Bronchial epithelial cell (primary cell): ENCODE data around the gene WNT2B. TPM values are rescaled to one million over a fixed set of nuclear protein-coding genes. Genes with fewer than 3 reads are reported as not detected.

ENCODE experiments used
- DNase-seq: peaks from one replicate; pipeline ENCODE4 v3.0.0-alpha.2; 2010; ENCODE audit warnings: low read depth
- FAIRE-seq: peaks from 2 replicates; lab custom pipeline; 2011; peaks lifted over from hg19 to GRCh38; lab: Jason Lieb, UNC
- H3K27me3 ChIP-seq: 2 replicates; pipeline ENCODE4 v1.5.1; 2011; ENCODE audit warnings: low read length; ENCODE audit not compliant: control insufficient read depth, insufficient read depth
- H3K36me3 ChIP-seq: 2 replicates; pipeline ENCODE4 v1.5.1; 2011; ENCODE audit warnings: low read length; ENCODE audit not compliant: control insufficient read depth, insufficient read depth
- H3K4me3 ChIP-seq: 2 replicates; pipeline ENCODE4 v1.5.1; 2011; ENCODE audit warnings: mild to moderate bottlenecking, low read depth, low read length, control low read depth
- CTCF ChIP-seq: IDR thresholded peaks from 2 replicates; pipeline ENCODE4 v1.5.1; 2011; ENCODE audit warnings: mild to moderate bottlenecking, moderate library complexity, low read length, control low read depth, inconsistent platforms; ENCODE audit not compliant: insufficient read depth, severe bottlenecking
- total RNA-seq: library from RNA; depleted of rRNA; stranded (reverse); fragments of >200 nt; gene quantifications from 2 replicates; pipeline ENCODE4 v1.2.1, GENCODE V29; 2014

Gene WNT2B
- total RNA-seq, 1 donor from 2014 or later = 0.53 TPM

DNA sequence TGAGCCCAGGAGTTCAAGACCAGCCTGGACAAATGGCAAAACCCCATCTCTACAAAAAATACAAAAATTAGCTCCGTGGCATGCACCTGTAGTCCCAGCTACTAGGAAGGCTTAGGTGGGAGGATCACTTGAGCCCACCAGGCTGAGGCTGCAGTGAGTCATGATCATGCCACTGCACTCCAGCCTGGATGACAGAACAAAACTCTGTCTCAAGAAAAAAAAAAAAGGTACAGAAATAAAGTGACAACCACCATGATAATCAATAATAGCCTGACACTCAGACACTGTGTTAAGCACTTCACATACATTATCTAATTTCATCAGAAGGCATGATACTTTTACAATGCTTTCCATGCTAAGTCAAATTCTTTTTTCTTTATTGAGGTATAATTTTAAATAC, 57.0 kb downstream of the WNT2B start:
- no peak for TF ChIP-seq CTCF
- H3K27me3 ChIP-seq = no peaks in the 10 kb centered on the region
- no peak for DNase-seq
- no peaks in the 10 kb centered on the region for H3K36me3 ChIP-seq
- no peak for FAIRE-seq
- H3K4me3 ChIP-seq = no peak overlapping the region

DNA sequence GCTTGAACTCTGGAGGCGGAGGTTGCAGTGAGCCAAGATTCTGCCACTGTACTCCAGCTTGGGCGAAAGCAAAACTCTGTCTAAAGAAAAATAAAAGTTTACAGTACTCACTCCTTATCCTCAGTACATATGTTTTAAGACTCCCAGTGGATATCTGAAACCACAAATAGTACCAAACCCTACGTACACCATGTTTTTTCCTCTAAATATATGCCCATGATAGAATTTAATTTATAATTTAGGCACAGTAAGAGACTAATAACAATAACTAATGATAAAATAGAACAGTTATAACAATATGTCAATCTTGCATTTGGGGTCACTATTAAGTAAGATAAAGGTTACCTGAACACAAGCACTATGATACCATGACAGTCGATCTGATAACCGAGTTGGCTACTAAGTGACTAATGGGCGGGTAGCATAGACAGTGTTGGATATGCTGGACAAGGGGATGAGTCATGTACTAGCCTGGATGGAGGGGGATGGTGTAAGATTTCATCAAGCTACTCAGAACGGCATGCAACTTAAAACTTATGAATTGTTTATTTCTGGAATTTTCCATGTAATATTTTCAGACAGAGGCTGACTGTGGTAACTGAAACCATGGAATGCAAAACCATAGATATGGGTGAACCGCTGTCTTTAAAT, 66.5 kb downstream of the WNT2B start:
- FAIRE-seq = no peak
- H3K36me3 ChIP-seq = peaks cover 5% of the 10 kb centered on the region

GRCh38 chr1:112576240-112576639, 67.5 kb downstream of the WNT2B start:
- Histone ChIP-seq H3K27me3 (no peaks in the 10 kb centered on the region), H3K4me3 (no peak overlapping the region), H3K36me3 (peaks cover 5% of the 10 kb centered on the region)
- DNase-seq (no peak), FAIRE-seq (no peak)
- TF ChIP-seq CTCF = no peak

More for the DNA sequence above, 66.5 kb downstream of the WNT2B start:
- H3K4me3 ChIP-seq = no peak overlapping the region
- H3K27me3 ChIP-seq = no peaks in the 10 kb centered on the region
- DNase-seq = peak; percentile 75
- no peak for TF ChIP-seq CTCF

Other genes starting within 250 kb of the WNT2B start
- 5.3 and 9.5 TPM in 2 replicates for gene CTTNBP2NL, start 112.8 kb upstream of the WNT2B start, total RNA-seq
- 10.8 and 13.8 TPM in 2 replicates for gene ST7L, start 110.2 kb downstream of the WNT2B start, total RNA-seq
- gene CAPZA1, start 110.9 kb downstream of the WNT2B start, total RNA-seq = 235 and 265 TPM in 2 replicates
- 10.3 and 23.4 TPM in 2 replicates for gene MOV10, start 165.7 kb downstream of the WNT2B start, total RNA-seq
- gene RHOC, start 198.2 kb downstream of the WNT2B start, total RNA-seq = 420 and 469 TPM in 2 replicates
- 4.0 and 4.5 TPM in 2 replicates for gene PPM1J, start 206.4 kb downstream of the WNT2B start, total RNA-seq